Adipose tissue (tissue), 3 donors: ENCODE measurements around the gene KCTD17. TPM values are rescaled to one million over a fixed set of nuclear protein-coding genes. Genes with fewer than 3 reads are reported as not detected.

ENCODE experiments used
- H3K27ac ChIP-seq: one replicate; pipeline ENCODE4 v1.5.1; 2013; ENCODE audit warnings: low read depth, low read length
- WGBS, 3 donors: extraction: QIAGEN DNeasy Blood & Tissue Kit; methylation state at CpG; one replicate each; pipeline ENCODE4 v1.1.7; 2013; 5-methylcytosine and 5-hydroxymethylcytosine counted together
- polyA plus RNA-seq, 3 donors: library from polyadenylated mRNA; stranded (reverse); fragments of 200-250 nt; gene quantifications; one replicate each; pipeline ENCODE4 v1.2.3, GENCODE V29; 2013
- donor health status: healthy with polysubstance abuse.
- donor health status: Bipolar disorder and iron deficiency.
- donor health status: healthy.

Gene KCTD17
- polyA plus RNA-seq, 3 donors, result 3.2 to 22.7 (median 8.7) TPM

DNA sequence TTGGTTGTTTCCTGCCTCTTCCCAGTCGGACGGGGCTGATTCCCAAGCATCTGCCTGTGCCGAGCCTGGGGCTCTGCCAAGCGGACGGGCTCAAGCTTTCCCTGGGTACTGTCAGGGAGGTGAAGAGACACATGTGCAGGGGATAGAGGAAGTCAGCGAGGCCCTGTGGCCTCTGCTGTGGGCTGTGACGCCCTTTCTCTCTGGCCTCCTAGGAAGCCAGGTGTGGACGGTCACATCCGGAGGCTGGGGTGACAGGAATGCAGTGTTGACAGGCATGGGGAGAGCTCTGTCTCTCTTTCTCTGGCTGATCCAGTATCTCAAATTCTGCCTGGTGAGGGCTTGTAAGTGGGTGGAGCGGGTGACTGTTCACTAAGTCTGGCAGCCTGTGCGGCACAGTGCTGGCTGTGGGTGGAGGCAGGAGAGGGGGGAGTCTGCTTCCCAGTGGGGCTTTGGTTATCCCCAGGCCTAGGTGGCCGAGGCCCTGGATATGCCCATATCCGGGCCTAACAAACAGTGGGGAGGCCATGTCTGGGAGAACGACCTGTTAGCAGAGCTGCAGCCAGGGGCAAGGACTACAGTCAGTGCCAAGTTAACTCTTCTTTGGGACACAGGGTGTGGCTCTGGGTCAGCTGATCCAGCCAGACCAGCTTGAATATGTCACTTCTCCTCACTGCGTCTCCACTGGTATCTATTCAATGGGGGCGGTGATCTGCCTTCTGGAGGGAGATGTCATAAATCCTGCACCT lies 1.9 kb downstream of the KCTD17 start:
- H3K27ac ChIP-seq, result no peak overlapping the region
- WGBS, 3 donors, result 77 to 86% (median 84%) methylated on average over 16 of the region's 16 CpGs

DNA sequence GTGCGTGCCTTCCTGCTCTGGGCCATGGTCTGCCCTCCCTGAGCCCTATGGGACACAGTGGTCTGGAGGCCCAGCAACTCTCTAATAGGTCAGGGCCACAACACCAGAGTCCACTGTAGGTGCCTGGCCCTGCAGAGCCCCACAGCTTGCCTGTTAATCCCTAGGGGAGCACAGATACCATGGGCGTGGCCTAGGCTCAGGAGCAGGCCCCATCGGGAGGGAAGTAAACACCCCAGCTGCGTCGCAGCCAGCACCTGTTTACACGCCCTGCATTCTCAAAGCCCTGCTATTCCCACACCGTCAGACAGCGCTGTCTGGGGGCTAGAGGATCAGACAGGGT lies 2.5 kb downstream of the KCTD17 start:
- no peak overlapping the region for H3K27ac ChIP-seq
- WGBS, 3 donors, result 46 to 90% (median 83%) methylated on average over 8 of the region's 8 CpGs

DNA sequence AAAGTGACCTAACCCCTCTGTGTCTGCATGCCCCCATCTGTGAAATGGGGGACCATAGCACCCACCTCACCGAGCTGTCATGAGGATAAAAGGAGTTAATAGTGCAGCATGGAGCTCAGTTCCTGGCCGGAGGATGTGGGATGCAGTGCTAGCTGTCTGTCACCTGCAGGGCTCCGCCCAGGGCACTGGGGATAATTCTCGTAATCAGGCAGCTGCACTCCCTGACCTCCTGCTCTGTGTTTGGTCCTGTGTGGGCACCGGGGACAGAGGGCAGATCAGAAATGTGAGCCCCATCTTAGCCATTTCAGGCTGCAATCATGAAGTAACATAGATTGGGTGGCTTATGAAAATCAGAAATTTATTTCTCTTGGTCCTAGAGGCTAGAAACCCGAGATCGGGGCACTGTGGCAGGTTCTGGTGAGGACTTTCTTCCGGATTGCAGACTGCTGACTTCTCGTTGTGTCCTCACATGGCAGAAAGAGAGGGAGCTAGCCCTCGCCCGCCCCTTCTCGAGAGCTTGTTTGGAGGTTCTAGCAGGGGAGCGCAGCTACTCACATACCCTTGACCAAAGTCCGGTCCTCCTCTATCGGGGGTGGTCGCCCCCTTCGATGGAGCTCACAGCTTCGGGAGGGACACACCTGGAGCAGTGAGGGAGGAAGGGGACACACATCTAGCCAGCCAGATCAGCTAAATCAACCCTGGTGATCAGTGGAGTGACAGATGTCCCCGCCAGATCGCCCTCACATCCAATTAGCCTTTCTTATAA lies 3.2 kb downstream of the KCTD17 start:
- 79 to 95% (median 94%) methylated on average over 20 of the region's 20 CpGs for WGBS, 3 donors
- no peak overlapping the region for H3K27ac ChIP-seq

DNA sequence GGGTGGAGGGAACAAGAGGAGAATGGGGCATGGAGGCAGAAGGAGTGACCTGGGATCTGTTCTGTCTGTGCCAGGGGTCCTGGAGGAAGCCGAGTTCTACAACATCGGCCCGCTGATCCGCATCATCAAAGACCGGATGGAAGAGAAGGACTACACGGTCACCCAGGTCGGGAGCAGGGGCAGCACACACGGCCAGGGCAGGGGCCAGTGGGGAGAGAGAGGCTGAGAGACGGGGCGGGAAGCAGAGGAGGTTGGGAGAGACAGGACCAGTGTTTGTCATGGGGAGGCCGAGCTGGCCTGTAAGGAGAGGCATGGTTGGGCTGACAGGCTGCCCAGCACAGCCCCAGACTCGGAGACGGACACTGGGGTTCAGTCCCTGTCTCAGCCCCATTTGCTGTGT lies 4.7 kb downstream of the KCTD17 start:
- H3K27ac ChIP-seq, result no peak overlapping the region
- 92 to 98% (median 93%) methylated on average over 13 of the region's 13 CpGs for WGBS, 3 donors

DNA sequence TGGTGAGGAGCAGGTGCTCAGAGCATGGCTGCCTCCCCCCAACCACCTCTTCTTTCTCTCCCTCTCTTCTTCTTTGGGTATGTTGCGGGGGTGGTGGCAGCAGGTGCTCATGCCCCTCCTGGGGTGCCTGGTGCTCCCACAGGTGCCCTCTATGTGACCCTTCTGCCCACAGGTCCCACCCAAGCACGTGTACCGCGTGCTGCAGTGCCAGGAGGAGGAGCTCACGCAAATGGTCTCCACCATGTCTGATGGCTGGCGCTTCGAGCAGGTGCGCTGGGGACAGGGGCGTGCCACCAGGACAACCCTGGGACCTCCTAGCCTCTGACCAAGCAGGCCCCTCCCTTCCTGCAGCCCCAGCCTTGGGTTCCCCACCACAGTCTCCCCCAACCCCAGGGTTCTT lies 5.7 kb downstream of the KCTD17 start:
- WGBS, 3 donors, result 86 to 90% (median 87%) methylated on average over 9 of the region's 9 CpGs

DNA sequence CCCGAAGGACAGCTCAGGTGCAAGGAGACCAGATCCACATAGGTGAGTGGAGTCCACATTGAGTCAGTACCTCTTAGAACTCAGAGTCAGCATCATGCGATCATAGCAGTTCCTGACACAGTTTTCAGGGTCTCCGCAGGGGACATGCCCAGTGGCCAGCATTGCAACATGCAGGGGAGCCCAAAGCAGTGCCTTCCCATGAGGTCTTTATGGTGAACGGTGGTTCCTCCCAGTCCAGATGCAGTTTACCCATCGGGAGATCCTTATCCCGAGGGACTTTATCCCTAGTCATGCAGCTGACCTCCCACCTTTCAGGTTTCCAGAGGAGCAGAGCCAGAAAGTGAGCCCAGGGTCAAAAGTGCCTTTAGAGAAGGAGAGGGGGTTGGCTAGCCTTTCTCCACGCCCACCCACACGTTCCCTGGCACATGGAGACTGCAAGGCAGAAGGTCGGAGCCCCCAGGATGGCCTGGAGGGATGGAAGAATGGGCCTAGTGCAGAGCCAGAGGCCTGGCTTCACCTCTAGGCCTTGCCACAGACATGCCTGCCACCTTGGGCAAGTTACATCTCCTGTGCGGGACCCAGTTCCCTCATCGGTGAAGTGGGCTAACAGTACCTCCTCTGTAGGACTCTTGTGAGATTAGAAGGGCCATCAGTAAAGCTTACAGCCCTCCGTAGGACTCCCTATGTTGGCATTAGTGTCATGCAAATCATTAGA lies 6.4 kb downstream of the KCTD17 start:
- H3K27ac ChIP-seq, result no peak overlapping the region
- 85 to 92% (median 91%) methylated on average over 12 of the region's 12 CpGs for WGBS, 3 donors

More for the DNA sequence above, 5.7 kb downstream of the KCTD17 start:
- H3K27ac ChIP-seq, result no peak overlapping the region

DNA sequence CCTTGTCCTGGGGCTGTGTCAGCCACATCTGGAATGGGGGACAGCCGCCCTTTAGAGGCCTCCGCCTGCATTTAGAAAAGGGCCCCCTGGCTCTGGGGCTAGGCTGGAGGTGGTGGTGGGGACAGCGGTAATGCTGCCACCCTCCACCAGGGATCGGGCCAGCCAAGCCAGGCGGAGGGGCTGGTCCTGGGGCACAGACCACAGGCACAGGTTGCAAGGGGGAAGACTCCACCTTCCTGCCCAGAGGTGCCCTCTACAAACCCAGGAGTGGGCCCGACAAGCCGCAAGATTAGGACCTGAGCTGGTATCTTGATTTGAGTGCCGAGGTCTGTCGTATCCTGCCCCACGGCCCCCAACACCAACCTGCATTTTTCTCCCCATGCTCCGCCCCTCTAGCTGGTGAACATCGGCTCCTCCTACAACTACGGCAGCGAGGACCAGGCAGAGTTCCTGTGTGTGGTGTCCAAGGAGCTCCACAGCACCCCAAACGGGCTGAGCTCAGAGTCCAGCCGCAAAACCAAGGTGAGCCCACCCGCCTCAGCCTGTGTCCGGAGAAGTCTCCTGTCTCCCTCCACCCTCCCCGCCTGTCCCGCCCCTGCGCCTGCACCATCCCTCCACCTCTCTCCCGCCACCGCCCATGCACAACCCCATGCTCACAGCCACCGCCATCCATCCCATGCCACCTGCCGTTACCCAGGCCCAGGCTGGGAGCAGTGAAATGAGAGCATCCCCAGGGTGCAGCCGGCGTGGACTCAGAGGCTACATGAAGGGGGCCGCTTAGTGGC lies 7.6 kb downstream of the KCTD17 start:
- 94 to 96% (median 95%) methylated on average over 28 of the region's 28 CpGs for WGBS, 3 donors
- H3K27ac ChIP-seq, result no peak overlapping the region

DNA sequence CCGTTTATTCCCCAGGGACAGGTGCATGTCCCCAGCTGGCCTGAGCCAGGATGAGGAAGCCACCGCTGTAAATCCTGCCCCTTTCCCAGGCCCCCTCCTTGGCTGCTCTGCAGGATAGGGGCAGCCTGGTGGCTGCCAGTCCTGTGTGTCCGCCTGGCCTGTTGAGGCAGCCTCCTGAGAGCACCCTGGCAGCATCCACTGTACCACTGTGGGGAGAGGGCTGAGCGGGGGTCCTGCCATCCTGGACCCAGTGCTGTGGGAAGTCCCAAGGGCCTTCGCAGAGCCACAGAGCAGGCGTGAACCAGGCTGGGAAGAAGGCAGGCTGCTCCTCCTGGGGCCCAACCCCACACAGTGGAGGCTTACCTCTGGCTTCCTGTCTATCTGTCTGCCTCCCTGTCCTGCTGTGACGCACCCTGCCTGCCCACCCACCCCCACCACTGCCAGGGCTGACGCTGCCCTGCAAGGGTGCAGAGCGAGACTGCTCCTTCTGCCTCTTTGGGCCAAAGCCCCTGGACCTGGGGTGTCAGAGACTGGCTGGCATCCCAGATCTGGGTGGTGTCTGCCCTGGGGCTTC lies 8.4 kb downstream of the KCTD17 start:
- no peak overlapping the region for H3K27ac ChIP-seq
- WGBS, 3 donors, result 84 to 91% (median 86%) methylated on average over 9 of the region's 9 CpGs

DNA sequence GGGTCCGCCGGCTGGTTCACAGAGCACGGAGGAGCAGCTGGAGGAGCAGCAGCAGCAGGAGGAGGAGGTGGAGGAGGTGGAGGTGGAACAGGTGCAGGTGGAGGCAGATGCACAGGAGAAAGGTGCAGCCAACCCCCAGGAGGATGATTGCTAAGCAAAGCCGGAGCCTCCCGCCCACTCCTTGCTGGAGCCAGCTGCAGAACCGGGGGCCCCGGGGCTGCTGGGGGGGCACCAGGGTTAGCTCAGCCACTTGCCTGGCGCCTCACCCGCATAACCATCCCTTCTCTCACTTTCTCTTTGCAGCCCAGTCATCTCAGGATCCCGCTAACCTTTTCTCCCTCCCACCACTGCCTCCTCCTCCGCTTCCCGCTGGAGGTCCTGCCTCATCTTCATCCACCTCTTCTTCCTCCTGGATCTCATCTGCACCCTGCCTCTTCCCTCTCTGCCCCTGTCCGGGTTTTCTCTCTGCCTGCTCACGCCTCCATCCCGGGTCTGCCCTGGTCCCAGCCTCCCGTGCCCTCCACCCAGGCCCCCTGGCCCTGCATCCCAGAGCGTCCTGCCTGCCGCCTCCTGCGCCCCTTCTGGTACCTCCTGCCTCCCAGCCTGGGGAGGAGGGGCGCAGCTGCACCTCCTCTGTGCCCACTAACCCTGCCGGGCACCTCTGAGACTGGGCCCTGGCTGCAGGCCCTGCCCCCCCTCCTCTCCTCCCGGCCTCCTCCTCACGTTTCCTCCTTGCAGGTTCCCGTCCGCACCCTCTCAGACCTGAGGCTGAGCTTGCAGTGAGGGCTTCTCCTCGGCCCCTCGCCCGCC lies 9.5 kb downstream of the KCTD17 start:
- H3K27ac ChIP-seq, result no peak overlapping the region
- 82 to 85% (median 84%) methylated on average over 27 to 28 of the region's 28 CpGs for WGBS, 3 donors

DNA sequence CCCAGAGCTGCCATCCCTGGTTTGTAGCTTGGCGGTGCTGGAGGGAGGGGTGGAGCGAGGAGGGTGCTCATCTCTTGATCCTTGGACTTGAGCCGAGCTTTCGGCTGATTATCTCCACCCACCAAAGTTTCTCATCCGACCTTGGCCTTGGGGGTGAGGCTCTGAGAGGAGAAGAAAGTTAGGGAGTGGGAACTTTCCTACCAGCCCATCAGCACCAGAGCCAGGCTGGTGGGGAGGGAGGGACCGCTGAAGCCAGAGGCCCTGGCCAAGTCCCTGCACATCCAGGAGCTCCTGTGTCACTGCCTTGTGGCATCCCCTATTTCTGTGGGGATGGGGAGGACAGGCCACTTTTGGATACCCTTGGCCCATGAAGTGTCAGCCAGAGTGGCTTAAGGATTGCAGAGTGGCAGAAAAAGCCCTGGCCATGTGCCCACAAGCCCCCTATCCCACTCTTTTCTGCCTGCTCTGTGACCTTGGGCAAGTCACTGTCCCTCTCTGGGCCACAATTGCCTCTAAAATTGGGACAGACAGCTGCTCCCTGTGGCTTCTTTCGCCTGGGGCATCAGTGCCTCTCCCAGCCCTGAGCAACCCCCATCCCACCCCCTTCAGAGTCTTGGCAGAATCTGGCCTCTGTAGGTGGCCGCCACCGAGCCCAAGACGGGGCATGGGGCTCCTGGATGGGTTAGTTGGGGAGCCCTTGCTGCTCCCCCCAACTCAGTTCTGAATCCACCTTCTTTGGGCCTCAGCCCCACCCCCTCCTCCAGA lies 10.3 kb downstream of the KCTD17 start:
- 75 to 88% (median 87%) methylated on average over 10 of the region's 10 CpGs for WGBS, 3 donors
- H3K27ac ChIP-seq, result no peak overlapping the region

DNA sequence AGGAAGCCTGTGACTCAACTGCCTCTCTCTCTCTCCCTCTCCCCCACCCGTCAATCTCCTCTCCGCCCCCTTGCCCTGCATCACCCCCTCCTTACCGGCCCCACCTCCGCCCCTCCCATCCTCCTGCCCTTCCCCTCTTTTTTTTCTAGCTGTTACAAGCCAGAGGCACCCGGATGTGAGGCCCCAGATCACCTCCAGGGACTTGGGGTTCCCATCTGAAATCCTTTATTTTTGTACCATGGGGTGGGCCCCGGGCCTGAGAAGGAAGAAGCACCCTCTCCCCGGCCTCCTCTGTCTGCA lies 10.8 kb downstream of the KCTD17 start:
- no peak overlapping the region for H3K27ac ChIP-seq
- WGBS, 3 donors, result 68 to 79% (median 70%) methylated on average over 7 of the region's 7 CpGs

DNA sequence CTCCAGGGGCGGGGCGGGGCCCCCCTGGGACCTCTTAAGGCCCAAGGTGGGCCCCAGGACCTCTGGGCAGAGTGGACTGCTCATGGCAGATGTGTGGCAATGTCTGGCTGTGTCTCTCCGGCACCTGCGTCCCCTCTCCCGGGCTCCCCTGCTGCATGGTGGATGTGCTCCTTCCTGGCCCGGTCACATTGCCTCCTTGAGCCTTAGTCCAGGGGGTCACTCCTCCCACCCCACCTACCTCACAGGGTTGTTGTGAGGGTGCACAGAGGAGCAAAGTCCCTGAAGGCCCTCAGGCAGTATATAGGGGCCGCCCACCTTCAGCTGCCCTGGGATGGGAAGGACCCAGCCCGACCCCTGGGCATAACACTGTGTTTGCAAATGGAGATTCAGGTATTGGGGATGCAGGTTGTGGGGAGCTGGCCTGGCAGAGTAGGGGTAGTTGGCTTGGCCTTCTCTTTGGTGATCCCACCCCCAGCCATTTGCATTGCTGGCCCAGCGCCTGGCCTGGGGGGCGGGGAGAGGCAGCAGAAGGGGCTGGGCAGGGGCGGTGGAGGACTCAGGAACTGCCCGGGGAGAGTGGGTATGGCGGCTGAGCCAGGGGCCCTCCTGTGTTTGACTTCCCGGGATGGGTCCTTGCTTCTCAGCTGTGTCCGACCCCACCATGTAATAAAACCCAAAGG lies 11.3 kb downstream of the KCTD17 start:
- H3K27ac ChIP-seq, result no peak overlapping the region
- 81 to 89% (median 83%) methylated on average over 14 to 15 of the region's 15 CpGs for WGBS, 3 donors

DNA sequence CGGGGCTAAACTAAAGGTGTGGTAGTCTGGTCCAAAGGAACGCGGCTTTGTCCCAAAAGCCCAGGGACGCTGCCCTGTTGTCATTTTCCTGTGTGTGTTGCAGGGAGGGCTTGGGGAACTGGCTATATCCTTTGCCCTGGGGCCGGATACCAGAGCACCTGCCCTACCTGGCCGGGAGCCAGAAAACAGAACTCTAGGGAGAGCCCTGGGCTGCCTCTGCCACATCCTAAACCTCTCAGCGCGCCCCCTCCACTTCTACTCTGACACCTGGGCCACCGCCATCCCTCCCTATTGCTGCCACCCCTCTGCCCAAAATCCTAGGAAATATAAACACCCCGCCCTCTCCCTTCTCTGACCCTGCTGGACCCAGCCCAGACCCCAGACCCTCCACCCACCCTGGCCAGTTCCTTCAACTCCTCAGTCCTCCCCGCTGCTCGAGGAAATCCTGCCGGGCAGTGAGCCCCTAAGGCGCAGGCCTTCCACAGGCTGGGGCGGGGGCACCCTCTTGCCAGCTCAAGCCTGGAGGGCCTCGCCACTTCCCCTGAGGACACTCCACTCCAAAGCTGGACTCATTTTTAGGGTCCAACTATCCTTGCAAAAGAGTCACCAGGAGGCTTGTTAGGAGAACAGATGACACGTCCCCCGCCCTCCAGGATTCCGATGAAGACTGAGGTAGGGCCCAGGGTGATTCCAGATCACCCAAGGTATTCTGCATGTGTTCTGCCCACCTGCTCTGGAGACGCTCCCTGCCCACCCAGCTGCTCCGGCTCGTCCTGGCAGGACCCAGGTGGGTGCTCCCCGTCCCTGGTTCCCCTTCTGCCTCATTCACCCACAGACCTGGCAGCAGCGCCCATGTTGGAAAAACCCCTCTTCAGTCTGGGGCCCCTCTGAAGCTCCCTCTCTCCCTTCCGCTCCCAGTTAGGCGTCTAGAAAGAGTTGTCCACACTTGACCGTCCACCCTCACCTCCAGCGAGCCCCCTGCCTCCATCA lies 12.2 kb downstream of the KCTD17 start:
- H3K27ac ChIP-seq, result no peak overlapping the region
- WGBS, 3 donors, result 79 to 85% (median 82%) methylated on average over 28 of the region's 28 CpGs

DNA sequence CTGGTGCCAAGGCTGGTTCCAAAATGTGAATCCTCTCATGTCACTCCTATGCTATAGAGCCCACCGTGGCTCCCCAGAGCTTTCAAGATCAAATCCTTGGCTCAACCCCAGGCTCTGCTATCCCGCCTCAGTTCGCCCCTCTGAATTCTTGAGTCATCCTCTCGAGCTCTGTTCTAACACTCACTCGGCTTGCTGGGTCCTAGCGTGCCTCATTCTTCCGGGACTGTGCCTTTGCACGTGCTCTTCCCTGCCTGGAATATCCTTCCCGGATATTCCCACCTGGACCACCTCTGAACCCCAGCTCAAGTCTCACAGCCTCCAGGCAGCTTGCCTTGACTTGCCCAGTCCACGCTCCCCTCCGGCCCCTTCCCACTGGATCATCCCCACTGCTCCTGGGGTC lies 13.0 kb downstream of the KCTD17 start:
- no peak overlapping the region for H3K27ac ChIP-seq

DNA sequence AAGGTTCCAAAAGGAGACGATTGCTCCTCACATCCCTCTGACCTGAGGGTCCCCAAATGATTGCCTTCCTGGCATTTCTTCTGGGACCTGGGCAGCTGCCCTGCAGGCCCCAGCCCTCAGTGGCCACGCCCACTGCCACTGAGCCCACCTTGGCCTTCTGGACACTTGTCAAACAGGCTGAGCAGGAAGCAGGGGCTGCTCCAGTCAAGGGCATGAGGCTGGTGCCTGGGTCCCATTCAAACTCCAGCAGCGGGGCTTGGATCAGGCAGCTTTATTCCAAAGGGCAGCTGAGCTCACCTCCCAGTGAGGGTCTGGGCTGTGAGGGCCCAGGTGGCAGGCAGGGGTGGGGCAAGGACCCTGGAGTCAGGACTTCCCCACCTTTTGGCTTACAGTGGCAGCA lies 13.6 kb downstream of the KCTD17 start:
- 56 to 87% (median 79%) methylated on average over 3 of the region's 3 CpGs for WGBS, 3 donors
- no peak overlapping the region for H3K27ac ChIP-seq

More for the DNA sequence above, 13.0 kb downstream of the KCTD17 start:
- 90 to 94% (median 92%) methylated on average over 11 of the region's 11 CpGs for WGBS, 3 donors
